Fibroblast of pulmonary artery (primary cell): ENCODE results near the gene PFDN6.
A peak's percentile ranks its signal among the peaks of the same experiment; 100 is the strongest.

Experiments used
- DNase-seq: peaks from one replicate; pipeline ENCODE4 v3.0.0-alpha.2; 2010; ENCODE audit warnings: low read depth
- H3K4me3 ChIP-seq: replicated peaks from 2 replicates; pipeline ENCODE4 v1.5.1; 2011; ENCODE audit warnings: low read depth, mild to moderate bottlenecking, control low read depth, low read length, moderate library complexity
- TF ChIP-seq, protein P1 (sequence below): IDR thresholded peaks from 2 replicates; pipeline ENCODE4 v1.5.1; 2011; ENCODE audit warnings: mild to moderate bottlenecking, control low read depth, low read length, inconsistent platforms; ENCODE audit errors: missing control alignments

Gene PFDN6

DNA sequence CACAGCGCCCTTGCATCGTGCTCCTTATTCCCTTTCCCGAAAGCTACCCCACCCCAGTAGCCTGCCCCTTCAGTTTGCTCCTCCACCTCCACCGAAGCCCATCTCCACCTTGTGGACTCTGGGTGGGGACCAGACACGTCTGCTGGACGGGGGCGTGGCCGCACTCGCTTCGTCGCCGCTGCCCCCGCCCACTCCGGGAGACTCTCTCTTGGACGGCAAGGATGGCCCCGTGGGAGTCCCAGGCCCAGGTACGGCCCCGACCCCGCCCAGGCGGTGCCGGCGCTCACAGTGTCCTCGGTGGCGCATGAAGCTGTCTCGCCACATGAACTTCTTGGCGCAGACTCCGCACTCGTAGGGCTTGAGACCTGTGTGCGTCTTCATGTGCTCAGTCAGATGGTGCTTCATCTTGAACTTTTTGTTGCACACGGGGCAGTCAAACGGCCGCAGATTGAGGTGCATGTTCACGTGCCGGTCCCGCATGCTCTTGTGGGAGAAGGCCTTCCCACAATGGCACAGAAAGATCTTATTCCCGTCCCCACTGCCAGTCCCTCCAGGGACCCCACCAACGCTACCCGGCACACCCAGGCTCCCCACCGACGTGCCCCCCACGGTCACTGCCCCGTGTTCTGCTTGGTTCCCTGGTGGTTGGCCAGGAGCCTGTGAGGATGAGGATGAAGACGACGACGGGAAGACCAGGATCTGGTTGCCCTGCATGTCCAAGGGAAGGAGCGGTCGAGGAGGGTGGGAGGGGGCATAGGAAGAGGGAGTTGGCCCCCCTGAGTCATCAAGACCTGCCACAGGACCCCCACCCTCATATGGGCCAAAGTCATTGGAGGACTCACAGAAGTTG lies 25.8 kb downstream of the PFDN6 start:
- TF ChIP-seq, protein P1, sequence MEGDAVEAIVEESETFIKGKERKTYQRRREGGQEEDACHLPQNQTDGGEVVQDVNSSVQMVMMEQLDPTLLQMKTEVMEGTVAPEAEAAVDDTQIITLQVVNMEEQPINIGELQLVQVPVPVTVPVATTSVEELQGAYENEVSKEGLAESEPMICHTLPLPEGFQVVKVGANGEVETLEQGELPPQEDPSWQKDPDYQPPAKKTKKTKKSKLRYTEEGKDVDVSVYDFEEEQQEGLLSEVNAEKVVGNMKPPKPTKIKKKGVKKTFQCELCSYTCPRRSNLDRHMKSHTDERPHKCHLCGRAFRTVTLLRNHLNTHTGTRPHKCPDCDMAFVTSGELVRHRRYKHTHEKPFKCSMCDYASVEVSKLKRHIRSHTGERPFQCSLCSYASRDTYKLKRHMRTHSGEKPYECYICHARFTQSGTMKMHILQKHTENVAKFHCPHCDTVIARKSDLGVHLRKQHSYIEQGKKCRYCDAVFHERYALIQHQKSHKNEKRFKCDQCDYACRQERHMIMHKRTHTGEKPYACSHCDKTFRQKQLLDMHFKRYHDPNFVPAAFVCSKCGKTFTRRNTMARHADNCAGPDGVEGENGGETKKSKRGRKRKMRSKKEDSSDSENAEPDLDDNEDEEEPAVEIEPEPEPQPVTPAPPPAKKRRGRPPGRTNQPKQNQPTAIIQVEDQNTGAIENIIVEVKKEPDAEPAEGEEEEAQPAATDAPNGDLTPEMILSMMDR, result no peak
- peak overlapping the region; percentile 92 for H3K4me3 ChIP-seq
- DNase-seq, result no peak

GRCh38 chr6:33315793-33316602 lies 26.6 kb downstream of the PFDN6 start:
- H3K4me3 ChIP-seq, result no peak overlapping the region
- TF ChIP-seq, protein P1, result no peak
- no peak for DNase-seq

DNA sequence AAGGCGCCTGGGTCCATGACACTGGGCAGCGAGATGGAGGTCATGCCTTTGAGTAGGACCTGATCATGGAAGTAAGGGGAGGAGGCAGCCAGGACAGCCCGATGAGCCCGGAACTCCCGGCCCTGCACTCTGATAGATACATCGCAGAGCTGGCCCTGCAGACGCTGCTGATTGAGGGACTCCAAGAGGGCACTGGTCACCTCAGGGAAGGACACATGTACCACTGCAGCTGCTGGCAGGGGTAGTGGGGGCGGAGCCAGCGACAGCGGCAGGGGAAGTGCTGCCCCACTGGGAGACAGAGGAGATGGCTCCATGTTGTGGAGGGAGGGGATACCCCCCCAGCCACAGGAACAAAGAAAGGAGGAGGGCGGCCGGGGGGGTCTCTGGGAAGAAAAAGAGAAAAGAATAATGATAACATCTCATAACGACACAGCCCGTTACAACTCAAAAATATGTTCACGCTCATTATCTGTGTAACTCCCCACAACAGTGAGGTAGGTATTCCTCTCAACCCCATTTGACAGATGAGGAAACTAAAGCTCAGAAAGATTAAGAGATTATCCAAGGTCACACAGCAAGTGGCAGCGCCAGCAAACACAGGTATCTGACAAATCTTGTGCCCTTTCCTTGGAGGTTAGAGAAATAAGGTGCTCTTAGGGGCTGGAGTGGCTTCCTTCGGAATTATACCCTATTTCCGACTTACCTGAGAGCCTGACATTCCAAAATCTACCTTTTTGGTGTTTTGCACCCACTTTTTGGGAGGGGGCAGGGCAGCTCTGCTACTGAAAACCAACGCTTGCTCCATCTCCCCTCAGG lies 27.4 kb downstream of the PFDN6 start:
- DNase-seq, result no peak
- TF ChIP-seq, protein P1, result no peak
- peak overlapping the region; percentile 56 for H3K4me3 ChIP-seq

DNA sequence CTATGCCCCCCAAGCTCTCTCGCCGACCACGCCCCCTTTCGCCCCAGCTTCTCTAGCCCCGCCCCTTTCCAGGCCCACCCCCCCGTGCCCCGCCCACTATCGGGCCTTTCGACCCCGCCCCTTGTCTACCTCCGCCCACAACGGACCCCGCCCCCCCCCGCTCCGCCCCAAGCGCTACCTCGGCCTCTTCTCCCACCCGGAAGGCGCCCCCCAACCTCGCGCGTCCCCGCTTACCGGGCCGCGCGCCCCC lies 27.9 kb downstream of the PFDN6 start:
- peak overlapping the region; percentile 56 for H3K4me3 ChIP-seq
- DNase-seq, result no peak
- TF ChIP-seq, protein P1, result no peak

- TF ChIP-seq, protein P1, result no peak
- DNase-seq, result peak; percentile 99
Measured at GRCh38 chr6:33317669-33318425, 28.4 kb downstream of the PFDN6 start, which contains the start of gene ZBTB22. TSS of gene ZBTB22 (minus strand) at chr6:33317744. CDS start at chr6:33316916, 828 bp downstream.

GRCh38 chr6:33318426-33319073 lies 29.1 kb downstream of the PFDN6 start:
- peak overlapping the region; percentile 56 for H3K4me3 ChIP-seq
- TF ChIP-seq, protein P1, result no peak
- DNase-seq, result no peak

More at GRCh38 chr6:33317669-33318425, 28.4 kb downstream of the PFDN6 start, which contains the start of gene ZBTB22:
- H3K4me3 ChIP-seq, result peak within 1 kb of the TSS; percentile 56
